Measurements from ENCODE around the gene BLOC1S5.

The BLOC1S5 gene, protein sequence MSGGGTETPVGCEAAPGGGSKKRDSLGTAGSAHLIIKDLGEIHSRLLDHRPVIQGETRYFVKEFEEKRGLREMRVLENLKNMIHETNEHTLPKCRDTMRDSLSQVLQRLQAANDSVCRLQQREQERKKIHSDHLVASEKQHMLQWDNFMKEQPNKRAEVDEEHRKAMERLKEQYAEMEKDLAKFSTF

DNA sequence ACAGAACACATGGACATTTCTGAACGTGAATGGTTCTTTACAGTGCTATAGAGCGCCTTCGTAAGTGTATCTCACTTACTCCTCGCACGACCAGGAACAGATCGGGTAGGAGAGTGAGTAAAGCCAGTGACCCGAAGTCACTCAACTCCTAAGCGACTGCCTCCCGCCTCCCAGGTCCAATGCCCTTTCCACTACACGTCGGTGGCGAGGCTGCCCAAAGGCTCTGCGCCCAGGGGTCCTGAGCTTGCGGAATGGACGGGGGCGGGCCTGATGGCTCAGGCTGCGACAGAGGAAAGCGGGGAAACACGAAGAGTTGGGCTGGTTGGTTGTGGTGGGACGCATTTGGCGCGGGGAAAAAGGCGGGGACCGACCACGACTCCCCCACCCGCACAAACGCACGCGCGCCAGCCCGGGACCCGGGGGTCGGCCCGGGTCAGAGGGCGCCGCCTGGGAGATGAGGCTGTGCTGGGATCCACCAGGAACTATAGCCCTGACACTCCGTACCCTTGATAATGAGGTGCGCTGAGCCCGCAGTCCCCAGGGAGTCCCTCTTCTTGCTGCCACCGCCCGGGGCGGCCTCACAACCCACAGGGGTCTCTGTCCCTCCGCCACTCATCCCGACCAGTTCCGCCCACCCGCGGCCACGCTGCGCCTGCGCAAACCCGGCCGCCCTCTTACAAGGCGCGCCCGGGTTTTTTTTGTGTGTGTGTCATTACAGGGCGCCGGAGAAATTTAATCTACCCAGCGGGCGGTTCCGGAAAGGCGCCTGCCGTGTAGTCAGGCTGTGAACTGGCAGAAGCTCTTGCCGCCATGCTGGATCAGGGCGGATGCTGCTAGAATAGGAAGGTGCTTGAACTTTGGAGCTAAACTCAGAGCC is at the start of gene BLOC1S5:
Gene BLOC1S5, minus strand, starts transcription at position 629 of the 877 bp plus-strand sequence. Its CDS starts 13 bp downstream, at position 616.
- DNase-seq (ENCODE audit: low read depth in 4 of 4, low spot score in 1 of 4): peak; percentile 93 to 97 (median 95)

DNA sequence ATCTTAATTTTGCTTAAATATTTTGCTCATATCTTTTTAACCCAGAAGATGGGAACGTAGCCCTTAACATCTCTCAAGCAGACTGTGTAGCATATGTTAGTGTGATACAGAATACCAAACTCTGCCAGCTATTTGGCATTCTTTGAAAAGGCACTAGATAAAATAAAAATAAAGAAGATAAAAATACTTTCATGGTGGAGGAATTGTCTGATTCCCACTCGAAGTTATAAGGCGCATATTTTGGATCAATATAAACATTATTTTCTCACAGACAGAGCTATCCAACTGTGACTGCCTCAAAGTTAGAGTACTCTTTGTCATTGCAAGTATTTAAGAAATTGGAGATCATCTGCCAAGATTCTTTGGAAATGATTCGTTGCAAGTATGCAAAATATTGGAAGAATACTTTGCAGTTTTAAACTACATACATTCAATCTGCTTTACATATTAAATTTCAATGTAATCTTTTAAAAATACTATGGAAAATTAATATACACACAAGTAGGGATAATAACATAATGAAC is 49.0 kb upstream of the BLOC1S5 start:
- no peak for DNase-seq (ENCODE audit: low read depth in 4 of 4, low spot score in 1 of 4)

DNA sequence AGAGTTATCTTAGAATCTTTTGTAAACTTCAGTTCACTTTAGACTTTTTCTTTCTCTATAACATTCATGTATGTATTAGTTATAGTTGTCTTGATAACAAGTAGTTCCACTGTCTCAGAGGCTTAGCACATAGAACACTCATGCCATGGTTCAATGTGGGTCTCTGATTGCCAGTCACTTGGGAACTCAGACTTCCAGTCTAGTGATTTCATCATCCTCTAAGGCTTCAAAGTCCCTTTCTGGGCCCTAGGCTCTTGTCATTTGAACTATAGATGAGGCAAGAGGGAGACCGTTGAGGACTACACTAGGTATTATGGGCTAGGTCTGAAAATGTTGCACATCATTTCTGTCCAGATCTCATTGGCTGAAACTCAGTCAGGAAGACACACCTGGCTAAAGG is 46.5 kb upstream of the BLOC1S5 start:
- DNase-seq (ENCODE audit: low read depth in 4 of 4, low spot score in 1 of 4): no peak

DNA sequence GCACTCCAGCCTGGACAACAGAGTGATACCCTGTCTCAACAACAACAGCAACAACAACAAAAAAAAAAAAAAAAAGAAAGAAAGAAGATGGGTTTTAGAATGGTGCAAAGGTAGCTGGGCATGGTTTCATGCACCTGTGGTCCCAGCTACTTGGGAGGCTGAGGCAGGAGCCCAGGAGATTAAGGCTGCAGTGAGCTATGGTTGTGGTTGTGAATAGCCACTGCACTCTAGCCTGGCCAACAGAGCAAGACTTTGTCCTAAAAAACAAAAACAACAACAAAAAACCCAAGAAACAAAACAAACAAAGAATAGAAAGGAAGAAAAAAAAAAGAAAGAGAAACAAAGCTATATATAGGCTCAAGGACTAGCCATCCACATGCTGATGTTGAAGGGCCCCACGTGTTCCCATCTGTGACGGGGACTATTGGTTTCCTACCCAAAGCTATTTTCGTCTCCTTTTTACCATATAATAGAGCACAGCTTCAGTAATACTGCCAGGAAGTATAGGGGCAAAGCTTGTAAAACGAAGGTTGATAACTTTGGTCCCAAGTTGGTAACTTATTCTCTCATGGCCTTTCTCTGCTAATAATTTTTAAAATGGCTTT is 46.0 kb upstream of the BLOC1S5 start:
- no peak for DNase-seq (ENCODE audit: low read depth in 4 of 4, low spot score in 1 of 4)

DNA sequence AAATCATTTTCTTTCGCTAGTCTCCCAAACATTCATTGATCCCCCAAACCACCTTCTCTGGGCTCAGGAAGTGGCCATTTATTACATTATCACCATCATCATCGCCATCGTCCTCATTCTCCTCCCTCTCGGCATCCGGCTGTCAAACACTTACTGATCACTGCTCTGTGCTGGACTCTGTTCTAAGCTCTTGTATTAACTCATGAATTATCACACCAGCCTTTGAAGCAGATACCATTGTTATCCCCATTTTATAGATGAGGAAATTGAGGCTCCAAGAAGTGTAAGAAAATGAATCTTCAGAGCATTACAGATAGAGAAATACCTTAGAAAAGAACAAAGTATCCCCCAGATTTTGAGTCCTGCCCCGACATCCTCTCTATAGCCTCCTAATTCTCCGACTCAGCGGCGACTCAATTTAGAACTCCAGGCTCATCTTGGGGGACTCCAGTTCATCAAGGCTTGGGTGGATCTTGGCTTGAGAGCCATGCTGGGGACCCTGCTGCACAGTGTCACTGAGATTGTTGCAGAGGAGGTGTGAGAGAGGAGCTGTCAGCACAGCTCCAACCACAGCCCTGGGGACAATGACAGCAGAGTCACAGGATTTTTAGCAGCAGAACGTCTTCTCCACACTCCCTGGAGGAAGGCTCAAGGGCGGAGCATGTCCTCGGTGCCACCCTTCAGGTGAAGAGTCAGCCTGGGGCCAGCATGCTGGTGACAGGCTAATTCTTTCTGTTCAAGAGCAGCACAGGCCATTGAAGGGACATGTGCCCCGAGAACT is 44.8 kb upstream of the BLOC1S5 start:
- DNase-seq (ENCODE audit: low read depth in 4 of 4, low spot score in 1 of 4): no peak

DNA sequence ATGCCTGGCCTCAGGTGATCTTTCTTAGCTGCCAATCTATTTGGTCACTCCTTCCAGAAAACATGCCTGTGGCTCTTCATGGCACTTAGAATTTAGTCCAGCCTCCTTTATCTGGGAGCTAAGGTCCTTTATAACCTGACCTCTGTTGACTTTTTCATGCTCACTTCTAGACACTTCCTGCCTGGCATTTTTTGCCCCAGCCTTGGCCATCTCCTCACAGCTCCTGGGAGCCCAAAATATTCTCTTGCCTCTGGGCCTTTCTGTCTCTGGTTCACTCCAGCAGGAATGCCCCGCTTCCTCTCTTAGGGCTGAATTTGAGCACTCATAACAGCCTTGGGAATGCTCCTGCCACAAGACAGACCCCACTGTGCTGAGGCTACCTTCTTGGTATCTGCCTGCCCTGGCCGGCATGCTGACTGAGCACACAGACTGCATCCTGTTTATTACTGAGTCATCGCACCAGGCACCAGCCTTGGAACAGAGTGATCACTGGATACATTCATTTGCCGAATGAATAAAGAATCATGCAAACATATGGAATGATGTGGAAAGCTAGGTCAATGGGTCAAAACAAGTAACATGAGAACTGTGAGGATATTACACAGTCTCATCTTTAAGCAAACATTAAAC is 44.0 kb upstream of the BLOC1S5 start:
- no peak for DNase-seq (ENCODE audit: low read depth in 4 of 4, low spot score in 1 of 4)

DNA sequence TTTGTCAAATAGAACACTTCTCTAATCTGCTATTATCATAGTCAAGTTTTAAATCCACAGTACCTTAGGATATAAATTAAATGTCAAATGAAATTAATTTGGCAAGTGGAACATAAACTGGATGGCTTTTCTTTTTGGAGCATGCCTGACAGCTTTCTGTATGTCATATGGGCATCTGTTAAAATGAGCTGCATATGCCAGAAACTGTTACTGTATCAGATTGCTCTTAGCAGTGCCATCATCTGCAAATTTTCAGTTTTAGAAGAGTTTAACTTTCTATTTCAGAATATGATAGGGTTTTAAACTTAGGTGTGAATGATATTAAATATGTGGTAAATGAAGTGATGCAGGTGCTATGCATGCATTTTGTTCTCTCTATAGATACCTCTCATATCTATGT is 41.6 kb upstream of the BLOC1S5 start:
- no peak for DNase-seq (ENCODE audit: low read depth in 4 of 4, low spot score in 1 of 4)

DNA sequence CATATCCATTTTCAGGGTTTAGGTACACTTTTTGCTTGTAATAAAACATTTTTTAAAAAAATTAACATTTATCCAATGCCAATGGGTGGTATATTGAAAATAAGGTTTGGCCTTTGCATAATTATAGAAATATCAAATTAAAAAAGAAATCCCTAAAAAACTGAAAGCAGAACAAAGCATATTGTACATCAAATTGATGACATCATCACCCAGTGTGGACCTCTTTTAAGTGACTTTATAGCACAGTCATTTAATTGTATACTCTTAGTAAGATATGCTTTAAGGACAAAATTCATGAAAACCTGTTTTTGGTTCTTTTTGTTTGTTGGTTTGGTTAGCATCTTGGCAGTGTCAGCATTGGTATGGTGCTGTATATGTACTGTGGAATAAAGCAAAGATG is 39.5 kb upstream of the BLOC1S5 start:
- no peak for DNase-seq (ENCODE audit: low read depth in 4 of 4, low spot score in 1 of 4)

DNA sequence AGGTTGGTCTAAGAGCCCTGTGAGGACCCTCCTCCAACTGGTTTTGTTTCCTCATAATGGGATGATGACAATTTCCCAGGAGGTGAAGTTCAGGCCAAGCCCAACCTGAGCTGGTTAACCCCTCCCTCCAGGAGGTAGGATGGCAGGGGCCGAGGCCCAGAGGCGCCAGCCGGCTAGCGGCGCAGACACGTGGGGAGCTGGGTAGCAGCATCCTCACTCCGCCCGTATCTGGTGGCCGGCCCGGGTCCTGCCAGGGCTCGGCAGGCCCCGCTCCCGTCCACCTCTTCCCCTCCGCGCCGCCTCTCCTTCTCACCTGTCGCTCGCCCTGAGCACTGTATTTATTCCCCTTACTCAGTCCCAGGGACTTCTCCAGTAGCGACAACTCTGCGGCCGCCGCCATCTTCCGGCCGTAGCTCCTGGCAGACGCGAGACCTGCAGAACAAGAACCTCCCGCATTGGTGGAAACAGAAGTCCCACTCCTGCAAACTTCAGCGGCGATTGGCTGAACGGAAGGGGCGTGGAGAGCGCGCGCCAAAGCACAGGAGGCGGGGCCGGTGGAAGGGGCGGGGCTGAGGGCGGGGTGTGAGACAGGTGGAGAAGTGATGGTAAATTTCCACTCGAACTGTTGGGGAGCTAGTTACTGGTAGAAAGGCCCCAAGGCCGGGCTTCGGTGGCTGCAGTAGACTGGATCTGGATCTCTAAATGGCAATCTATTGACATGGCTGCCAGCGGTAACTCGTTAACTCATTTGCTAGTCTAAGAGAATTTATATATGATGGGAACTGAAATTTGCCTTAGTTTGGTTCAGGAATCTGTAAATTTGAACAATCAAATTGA is 38.2 kb upstream of the BLOC1S5 start, which contains the start of gene EEF1E1:
Gene EEF1E1, minus strand, starts transcription at position 427 of the 837 bp plus-strand sequence. Its CDS starts 27 bp downstream, at position 400.
- peak; percentile 97 to 99 (median 98) for DNase-seq (ENCODE audit: low read depth in 4 of 4, low spot score in 1 of 4)

DNA sequence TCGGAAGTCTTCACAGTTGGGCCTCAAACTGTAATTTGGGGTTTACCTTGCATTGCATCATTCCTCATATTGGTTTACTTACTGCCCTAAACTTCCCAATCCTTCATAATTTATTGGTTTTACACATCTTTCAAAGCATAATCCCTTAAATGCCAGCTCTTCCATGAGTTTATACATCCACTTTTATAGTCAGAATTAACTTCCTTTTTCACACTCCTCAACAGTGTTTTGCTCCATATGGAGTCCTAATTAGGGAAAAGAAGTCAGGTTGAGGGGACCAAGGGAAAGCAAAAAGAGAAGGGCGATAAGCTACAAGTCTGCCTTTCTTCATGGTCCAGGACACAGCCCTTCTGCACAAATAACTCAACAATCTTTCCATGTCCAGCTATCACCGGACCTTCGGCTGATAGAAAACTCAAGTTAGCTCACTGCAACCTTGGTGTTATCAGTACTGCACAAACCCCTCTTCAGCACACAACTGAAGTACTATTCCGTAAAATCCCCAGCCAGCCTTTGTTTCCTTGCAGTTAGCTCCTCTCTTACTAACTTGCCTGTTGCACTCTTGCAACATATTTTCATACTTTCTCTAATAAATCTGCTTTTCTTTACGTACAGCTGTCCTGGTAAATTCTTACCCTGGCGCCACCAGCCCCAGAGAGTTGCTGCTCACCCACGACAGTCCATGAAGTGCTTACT is 36.1 kb upstream of the BLOC1S5 start:
- no peak for DNase-seq (ENCODE audit: low read depth in 4 of 4, low spot score in 1 of 4)

DNA sequence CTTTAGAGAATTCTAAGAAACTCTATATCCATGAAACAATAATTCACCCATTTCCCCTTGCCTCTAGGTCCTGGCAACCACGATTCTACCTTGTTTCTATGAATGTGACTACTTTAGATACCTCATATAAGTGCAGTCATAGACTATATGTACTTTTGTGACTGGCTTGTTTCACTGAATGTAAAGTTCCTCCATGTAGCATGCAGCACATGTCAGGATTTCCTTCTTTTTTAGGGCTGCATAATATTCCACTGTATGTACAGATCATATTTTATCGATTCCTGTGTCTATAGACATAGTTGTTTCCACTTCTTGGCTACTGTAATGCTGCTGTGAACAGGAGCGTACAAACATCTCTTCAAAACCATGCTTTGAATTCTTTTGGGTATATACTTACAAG is 26.5 kb upstream of the BLOC1S5 start:
- DNase-seq (ENCODE audit: low read depth in 4 of 4, low spot score in 1 of 4): no peak

DNA sequence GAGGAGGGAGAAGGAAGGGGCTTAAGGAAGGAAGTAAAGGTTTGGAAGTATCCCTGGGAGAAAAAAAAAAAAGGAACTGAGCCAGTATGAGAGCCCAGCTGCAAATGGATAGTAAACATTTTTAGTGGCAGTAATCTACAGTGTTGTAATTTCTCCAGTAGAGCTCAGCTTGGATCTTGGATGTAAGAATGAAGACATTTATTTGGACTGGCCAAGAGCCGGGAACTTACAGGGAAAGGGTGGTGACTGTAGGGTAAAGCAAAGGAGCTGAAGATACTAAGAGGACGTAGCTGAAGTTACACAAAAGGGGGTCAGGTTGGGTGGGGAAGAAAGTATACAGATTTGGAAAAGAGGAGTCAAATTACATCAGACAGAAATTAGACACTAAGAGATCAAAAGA is 24.7 kb upstream of the BLOC1S5 start:
- no peak for DNase-seq (ENCODE audit: low read depth in 4 of 4, low spot score in 1 of 4)

DNA sequence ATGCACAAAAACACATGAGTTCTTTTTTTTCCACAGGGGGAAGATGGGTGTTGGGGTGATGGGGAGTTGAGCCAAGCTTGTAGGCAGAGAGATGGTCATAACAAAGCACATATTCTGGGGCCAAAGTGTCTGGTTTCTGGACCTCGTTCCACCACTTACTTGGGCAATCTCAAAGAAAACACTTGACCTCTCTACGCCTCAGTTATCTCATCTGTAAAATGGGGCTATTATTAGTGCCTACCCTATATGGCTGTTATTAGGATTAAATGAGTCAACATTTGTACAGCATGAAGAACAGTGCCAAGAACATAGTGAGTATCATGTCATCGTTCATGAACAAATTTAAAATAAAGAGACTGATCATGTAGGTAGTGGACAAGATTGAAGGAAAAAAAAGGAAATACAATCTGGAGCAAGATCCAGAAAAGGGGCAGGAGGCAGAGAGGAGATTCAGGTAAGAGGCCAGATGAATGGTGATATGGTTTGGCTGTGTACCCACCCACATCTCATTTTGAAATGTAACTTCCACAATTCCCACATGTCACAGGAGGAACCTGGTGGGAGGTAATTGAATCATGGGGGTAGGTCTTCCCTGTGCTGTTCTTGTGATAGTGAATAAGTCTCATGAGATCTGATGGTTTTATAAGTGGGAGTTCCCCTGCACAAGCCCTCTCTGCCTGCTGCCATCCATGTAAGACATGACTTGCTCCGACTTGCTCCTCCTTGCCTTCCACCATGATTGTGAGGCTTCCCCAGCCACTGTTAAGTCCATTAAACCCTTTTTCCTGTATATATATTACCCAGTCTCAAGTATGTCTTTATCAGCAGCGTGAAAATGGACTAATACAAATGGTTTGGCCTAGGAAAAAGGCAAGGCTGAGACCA is 23.9 kb upstream of the BLOC1S5 start:
- DNase-seq (ENCODE audit: low read depth in 4 of 4, low spot score in 1 of 4): no peak

DNA sequence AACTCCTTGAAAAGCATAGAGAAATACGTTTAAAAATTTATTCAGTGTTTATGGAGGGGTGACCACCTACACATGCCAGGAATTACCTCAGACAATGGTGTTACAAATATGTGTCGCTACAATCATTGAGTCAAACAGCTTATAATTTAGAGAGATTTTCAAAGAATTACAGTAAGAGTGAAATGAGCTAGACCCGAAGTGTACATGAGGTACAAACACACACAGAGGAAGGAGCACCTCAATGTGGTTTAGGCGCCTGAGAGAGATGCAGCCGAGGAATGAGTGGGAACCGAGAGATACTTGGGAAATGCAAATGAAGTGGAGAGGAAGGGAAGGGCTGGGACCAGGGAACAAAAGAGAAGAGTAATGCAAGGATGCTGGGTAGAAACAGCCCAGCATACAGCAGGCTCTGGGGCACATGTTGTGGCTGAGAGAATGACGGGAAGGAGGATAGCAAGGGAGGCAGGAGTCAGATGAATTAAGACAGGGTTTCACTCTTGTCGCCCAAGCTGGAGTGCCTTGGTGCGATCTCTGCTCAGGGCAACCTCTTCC is 22.6 kb upstream of the BLOC1S5 start:
- no peak for DNase-seq (ENCODE audit: low read depth in 4 of 4, low spot score in 1 of 4)

DNA sequence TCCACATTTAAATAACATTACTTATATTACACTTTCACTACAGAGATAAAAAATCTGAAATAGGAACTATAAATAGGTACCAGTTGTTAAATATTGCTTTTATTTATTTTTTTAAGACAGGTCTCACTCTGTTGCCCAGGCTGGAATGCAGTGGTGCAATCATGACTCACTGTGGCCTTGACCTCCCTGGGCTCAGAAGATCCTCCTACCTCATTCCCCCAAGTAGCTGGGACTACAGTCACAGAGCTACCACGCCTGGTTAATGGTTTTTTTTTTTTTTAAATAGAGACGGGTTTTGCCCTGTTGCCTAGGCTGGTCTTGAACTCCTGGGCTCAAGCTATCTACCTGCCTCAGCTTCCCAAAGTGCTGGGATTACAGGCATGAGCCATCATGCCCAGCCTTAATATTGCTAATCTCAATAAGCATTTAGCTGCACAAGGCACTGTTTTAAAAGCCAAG is 20.9 kb upstream of the BLOC1S5 start:
- DNase-seq (ENCODE audit: low read depth in 4 of 4, low spot score in 1 of 4): no peak

DNA sequence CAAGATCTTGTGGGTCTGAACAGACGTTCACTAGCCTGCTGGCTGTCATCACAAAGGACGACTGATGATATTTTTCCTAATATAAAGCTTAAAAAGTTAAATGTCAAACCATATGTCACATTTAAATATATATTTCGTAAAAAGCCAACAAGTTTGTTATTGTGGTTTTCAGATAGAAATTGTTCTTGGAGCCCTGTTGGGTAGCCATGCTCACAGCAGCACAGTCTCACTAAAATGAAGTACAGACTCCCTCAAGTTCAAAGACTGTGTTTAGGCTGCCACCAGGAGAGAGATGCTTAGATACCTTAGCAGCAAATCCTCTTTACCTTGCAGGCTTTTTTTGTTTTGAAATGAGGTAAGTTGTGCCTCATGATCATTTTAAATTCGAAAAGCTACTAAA is 20.4 kb upstream of the BLOC1S5 start:
- DNase-seq (ENCODE audit: low read depth in 4 of 4, low spot score in 1 of 4): no peak

DNA sequence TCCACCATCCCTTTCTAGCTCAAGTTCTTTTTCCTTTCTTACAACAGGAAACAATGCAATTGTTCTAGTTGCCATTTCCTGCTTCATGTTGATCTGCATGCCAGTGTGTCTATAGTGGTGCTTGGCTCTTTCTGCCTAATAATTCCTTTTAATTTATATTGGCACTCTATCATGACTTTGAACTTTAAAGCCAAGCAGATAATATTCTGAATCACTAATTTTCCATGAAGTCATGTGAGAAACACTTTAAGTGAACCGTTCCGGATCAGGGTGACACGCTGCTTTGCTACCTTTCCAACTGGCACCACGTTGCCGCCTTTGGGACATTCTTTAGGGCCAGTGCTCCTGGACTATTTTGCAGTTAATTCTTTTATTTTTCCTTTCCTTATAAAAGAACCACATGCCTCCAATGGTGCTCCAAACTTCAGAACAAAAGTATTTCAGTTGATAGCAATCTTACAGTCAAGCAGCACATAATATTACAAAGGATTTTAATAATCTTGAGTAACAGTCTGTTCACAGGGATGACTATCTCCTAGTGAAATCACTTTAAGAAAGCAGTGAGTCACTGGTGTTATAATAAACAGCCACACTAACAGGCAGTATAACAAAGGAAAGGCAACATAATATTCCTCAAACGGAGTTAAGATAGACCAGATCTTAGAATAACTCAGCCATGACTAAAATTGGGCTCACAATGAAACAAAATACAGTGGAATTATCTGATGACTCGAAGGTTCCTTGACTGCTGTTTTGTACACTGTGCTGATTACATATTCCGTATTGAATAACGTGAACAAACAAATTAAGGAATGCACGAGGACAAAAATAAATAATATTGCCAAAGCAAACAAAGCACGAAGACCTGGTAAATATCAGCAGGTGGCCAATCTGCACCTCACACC is 19.0 kb upstream of the BLOC1S5 start:
- no peak for DNase-seq (ENCODE audit: low read depth in 4 of 4, low spot score in 1 of 4)
